GM12892 (cell line): Measurements from ENCODE around the gene ATG10.

Experiments used
- POLR2A ChIP-seq: IDR thresholded peaks from 2 replicates; pipeline ENCODE4 v1.6.1; 2011; ENCODE audit warnings: low read depth, low read length, control low read depth
- TAF1 ChIP-seq: IDR thresholded peaks from 2 replicates; pipeline ENCODE4 v1.6.1; 2011; ENCODE audit warnings: low read depth, mild to moderate bottlenecking, control low read depth, low read length, borderline replicate concordance

DNA sequence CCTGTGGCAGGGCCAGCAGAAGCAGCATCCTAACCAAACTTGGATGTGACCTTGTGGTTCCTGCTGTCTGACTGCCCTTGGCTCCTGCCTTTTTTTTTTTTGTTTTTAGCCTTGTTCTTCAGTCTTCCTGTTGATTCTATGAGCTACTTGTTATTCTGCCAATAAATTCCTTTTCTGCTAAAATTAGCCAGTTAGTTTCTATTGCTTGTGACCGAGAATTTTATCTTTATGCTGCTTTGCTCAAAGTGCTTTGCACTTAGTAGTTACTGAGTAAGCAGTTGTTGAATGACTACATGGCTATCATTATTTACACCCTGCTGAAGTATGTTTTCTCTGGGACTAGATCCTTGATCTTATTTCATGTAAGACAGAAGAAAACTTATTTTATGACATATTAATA is 20.8 kb upstream of the ATG10 start:
- TF ChIP-seq POLR2A = no peak
- no peak for TF ChIP-seq TAF1
